Stimulated activated CD4-positive, alpha-beta T cell treated with anti-CD3 and anti-CD28 coated beads, Interleukin-12 subunit alpha, Interleukin-12 subunit beta, amount 100 ng/mL, for 24 hours (primary cell): ENCODE data around the gene CSTPP1.
A peak's percentile ranks its signal among the peaks of the same experiment; 100 is the strongest.
"Not testable (repeated sequence)": the region's sequence is repeated elsewhere in the genome, so short reads cannot be mapped to it uniquely, and the experiment has no call there.

Experiments used
- DNase-seq, 2 experiments: peaks; one replicate each; pipeline ENCODE4 v3.0.0-alpha.2; 2020; ENCODE audit warnings: low read depth in 2 of 2

The CSTPP1 gene

DNA sequence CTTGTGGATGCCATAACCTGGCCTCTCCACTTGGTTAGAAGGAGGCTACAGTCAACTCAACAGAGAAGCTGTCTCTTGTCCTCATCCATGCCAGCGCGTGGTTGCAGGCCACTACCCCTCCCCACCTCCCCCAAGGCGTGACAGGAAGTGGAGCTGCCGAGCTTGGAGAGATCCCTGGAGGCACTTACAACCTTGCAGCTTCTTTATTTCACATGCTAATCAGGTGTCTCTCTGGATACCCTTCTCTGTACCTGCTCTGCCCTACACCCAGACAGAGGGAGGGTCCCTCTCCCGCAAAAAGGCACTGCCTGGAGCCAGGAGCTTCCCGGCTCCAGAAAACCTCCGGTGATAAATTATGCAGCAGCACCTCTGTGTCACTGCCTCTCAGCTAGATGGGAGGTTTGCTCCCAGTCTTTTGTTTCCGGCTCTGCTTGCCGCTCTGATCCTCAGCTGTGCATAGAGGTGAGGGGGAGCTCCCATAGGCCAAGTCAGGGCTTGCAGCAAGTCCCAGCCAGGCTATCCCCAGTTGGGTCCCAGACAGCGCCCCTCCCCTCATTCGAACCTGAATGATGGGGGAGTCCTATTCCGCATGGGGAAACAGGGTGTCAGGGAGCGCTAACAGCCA is 23.9 kb upstream of the CSTPP1 start:
- no peak for DNase-seq

DNA sequence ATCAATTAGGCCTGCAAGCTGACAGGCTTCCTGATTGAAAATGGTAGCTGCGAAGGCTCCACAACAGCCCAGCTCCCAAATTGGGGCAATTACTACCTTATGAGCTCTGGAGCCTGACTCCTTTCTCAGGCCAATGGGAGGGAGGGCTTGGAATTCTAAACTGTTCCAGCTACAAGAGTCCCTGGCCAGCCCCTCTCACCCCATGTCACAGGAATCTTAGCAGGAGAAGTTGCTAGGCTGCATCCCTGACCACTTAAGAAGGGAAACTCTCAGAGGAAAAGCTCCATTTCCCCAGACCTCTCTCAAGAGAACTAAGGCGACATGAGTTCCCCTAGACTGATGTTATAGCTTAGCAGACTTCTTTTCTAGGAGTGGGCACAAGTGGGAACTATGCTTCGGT is 23.1 kb upstream of the CSTPP1 start:
- DNase-seq, result no peak

- no peak for DNase-seq
These were observed 22.2 kb upstream of the CSTPP1 start for GRCh38 chr11:46914363-46914762.

GRCh38 chr11:46914910-46915309 is 21.7 kb upstream of the CSTPP1 start:
- DNase-seq, result no peak

DNA sequence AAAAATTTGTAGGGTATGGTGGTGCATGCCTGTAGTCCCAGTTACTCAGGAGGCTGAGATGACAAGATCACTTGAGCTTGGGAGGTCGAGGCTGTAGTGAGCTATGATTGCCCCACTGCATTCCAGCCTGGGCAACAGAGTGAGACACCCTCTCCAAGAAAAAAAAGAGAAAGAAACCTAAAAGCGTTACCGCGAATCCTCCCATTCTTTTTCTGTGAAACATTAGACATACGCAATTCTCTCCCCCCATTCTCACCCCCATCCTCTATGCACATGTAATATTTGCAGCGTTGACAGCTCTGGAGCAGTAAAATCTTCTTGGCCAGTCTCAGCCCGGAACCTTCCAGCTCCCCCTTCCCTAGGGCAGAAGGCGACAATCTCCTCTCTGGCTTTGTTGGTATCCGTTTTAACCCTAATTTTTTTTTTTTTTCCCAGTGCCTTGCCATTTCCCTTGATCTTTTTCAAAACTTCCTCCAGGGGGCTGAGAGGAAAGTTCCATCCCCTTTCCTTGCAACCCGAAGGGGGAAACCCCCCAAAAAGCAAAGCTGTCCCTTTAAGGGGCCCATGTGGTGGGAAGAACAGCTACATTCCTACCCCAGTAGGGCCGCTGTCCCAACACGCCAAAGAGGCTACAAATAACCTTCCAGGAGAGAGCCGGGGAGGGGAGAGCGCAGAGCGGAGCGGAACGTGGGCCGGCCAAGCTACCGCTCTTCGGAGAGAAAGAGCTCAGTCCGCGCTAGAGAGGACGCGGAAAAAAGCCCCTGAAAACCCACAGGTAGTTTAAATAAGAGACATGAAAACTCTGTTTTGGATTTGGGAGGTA is 20.1 kb upstream of the CSTPP1 start:
- peak in 1 of 2 experiments; percentile 13 for DNase-seq

DNA sequence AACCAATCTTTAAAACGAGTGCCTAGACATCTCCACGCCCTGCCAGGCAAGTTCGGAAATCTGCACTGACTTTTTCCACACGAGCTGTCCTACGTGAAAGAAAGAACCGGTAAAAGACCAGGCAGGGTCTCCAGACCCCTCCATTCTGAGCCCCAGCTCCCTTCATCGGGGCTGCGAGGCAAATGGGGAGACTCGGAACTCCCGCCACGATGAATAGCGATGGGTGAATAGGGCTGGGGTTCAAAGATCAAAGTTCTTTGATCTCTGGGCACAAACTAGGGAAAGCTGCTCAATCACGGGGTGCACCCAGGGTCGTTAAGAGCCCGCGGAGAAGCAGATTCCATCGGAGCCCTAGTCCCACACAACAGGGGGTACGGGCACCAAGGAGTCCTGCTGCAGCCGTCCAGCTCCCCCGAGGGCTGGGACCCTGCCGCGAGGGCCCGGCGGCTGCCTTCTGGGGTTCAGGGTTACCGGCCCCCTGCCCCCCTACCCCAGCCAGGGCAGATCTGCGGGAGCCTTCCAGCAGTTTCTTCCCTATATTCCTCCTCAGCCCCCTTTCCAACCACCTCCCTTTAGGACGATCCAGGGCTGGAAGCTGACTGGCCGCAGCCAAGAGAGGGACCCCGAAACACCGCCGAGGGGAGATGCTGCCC is 19.3 kb upstream of the CSTPP1 start:
- peak in 1 of 2 experiments; percentile 4 for DNase-seq

DNA sequence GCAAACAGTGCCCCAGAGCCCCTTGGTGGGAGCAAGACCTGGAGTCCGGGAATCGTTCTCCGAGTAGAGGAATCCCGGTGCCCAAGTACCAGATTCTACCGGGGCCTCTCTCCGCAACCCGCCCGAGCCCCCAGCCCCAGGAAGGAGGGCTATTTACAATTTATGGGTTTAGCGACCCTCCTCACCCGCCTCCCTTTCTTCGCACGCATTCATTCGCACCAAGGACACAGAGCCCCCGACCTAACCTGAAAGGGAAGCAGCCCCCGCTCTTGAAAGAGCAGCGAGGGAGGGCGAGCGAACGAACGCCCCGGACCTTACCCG is 18.8 kb upstream of the CSTPP1 start:
- DNase-seq, result no peak

- peak in 1 of 2 experiments; percentile 22 for DNase-seq
These were observed 18.3 kb upstream of the CSTPP1 start, which contains the start of gene LRP4 for GRCh38 chr11:46918083-46918787. LRP4 (minus strand) TSS chr11:46918550; CDS start chr11:46918379, 171 bp downstream.

GRCh38 chr11:46918788-46919513 is 17.6 kb upstream of the CSTPP1 start:
- no peak for DNase-seq

DNA sequence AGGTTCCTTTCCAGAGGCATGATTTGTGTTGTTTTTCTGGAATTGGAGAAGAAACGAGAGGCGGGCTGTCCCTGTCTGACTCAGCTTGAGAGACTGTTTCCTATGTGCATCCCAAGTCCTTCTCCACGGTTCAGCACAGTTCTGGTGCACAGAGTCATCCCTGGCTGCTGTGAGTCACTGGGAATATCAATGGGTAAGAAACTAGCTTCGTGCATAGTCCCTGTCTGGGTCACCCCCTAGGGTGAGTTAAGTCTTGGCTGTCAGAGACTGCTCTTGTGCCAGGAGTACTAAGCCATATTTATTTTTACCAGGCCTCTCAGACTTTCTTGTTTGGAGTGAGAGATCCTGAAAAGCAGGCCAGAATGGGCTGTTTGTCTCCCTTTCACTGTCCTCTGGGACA is 15.8 kb upstream of the CSTPP1 start:
- no peak for DNase-seq

DNA sequence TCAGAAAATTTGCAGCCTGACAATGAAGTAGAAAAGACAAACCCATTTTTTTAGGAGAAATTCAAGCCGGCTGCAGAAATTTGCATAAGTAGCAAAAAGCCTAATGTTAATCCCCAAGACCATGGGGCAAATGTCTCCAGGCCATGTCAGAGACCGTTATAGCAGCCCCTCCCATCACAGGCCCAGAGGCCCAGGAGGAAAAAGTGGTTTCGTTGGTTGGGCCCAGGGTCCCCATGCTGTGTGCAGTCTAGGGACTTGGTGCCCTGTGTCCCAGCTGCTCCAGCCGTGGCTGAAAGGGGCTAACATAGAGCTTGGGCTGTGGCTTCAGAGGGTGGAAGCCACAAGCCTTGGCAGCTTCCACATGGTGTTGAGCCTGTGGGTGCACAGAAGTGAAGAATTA is 8.6 kb upstream of the CSTPP1 start:
- not testable (repeated sequence) for DNase-seq

- not testable (repeated sequence) for DNase-seq
These were observed 7.9 kb upstream of the CSTPP1 start for GRCh38 chr11:46928701-46929100.

DNA sequence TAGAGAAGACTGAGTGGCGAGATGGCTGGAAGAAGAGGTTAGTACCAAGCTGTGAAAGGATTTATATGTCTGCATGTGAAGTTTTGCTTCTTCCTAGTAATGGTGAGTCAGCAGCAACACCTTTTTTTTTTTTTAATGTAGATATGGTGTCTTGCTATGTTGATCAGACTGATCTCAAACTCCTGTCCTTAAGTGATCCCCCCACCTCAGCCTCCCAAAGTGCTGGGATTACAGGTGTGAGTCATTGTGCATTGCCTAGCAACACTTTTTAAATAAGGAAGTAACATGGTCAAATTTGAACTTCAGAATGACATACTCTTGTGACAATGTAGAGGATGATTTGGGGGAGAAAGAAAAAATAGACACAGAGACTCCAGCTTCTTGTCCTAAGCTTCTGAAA is 6.5 kb upstream of the CSTPP1 start:
- DNase-seq, result no peak

DNA sequence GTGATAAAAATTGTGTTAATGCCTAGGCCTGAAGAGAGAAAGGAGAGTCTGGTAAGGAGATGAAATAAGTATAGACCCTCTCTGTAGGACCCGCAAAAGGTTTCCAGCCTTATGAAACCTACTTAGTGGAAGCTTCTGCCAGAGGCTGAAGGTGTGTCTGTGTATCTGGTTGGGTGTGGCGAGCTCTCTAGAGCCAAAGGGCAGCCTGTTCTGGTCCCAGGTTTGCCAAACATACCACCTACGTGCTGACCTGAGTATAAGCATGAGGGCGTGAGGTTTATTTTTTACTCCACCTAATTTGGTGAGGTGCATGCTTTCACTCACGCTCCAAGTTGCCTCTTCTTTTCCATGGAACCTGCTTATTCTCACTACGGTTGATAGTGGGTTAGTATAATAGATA is 5.6 kb downstream of the CSTPP1 start:
- DNase-seq, result no peak

DNA sequence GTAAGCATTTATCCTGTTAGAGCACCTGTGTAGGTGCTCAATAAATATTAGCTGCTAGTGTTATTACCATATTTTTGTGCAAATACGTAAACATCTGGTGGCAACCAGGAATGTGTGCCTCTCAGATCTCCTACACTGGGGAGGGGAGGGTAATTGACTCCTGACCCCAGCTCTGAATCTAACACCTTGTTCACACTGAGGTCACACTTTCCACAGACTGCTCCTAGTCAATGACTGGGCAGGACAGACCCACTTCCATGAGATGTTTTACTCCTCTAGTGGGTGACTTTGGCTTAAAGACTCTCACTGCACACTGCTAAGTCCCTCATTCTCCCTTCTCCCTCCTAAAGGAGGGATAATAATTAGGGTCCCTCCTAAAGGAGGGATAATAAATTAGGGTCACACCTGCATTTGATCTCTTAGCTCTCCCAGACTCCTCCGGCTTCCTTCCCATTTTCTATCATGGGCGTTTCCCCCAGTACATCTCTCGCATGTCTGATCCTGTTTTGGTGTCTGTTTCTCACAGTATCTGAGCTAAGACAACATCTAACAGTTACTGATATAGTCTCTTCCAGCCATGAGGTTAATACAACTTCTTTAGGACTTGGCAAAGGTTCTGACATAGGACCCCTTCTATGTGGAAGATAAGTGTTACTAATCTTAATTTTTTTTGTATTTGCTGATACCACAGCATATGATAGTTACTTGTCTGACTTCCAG is 8.0 kb downstream of the CSTPP1 start:
- DNase-seq, result no peak

GRCh38 chr11:46947399-46948077 is 11.0 kb downstream of the CSTPP1 start:
- no peak for DNase-seq

DNA sequence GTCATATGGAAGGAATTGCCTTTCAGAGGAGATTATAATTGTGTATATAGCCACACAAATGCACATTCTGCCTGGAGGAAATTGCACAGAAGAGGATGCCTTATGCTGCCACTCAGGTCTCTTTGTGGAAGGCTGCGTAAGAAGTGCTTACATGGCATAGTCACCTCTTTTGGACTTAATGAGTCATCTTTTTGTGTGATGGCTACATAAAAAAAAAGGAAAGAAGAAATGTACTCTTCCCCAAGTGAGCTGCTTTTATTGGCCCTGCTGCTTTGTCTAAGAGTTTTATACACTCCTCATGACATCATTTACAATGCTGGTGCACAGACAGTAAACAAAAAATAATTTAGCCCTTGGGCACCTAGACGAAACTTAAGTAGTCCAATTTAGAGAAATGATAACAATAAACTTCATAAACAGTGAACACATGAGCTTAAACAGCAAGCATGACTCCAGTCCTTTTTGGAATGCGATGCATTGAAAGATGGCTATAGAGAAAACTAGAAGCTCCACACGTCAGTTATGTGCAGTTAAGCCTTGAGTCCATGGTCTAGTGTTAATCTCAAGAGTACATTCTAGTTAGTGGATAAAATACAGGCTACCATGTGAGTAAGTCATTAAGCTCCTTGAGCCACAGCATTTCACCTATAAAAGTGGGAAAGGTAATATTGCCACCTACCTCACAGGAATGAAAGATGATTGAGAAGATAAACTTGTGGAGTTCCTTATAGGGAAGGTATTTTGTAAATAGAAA is 12.0 kb downstream of the CSTPP1 start:
- no peak for DNase-seq

GRCh38 chr11:46949297-46949696 is 12.7 kb downstream of the CSTPP1 start:
- no peak for DNase-seq

DNA sequence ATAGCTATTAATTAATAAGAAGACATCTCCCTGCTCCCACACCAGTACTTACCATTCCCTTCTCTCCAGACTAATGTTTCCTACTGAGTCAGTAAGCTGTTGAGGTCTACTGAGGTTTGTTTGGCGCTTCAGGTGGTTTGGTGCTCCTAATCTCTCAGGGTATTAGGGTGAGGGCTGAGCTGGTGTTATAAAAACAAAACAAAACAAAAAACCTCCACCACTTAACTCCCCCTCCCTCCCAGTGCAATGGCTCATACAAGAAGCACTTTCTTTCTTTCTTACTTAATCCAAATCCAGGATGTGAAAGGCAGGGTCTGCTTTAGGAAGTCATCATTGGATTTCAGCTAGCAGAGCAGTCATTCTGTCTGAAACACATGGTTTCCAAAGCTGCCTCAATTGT is 15.3 kb downstream of the CSTPP1 start:
- DNase-seq, result no peak

GRCh38 chr11:46952553-46952952 is 16.0 kb downstream of the CSTPP1 start:
- DNase-seq, result no peak
